Body of pancreas (tissue), 4 donors: Measurements from ENCODE around the gene AGPAT4. TPM values are rescaled to one million over a fixed set of nuclear protein-coding genes. Genes with fewer than 3 reads are reported as not detected.
A peak's percentile ranks its signal among the peaks of the same experiment; 100 is the strongest.

Source experiments
- ATAC-seq: fragments of 150-250 bp; one replicate; pipeline ENCODE4 v1.9.1; 2016
- DNase-seq, 4 donors: peaks; one replicate each; pipeline ENCODE4 v3.0.0-alpha.2; 2019
- H3K27ac ChIP-seq, 4 donors: fragments of 200-600 bp; sonication (generic); 1 replicate in 3 of 4; 2 replicates in 1 of 4; pipeline versions ENCODE4 v1.5.1 to v1.6.1; 2016 to 2019; ENCODE audit warnings: mild to moderate bottlenecking in 1 of 4, mixed read lengths in 1 of 4, moderate library complexity in 1 of 4
- H3K27me3 ChIP-seq, 2 donors: fragments of 200-600 bp; sonication (generic); one replicate each; pipeline ENCODE4 v1.6.0; 2016; ENCODE audit warnings: mild to moderate bottlenecking in 1 of 2
- H3K36me3 ChIP-seq, 2 donors: fragments of 200-600 bp; sonication (generic); replicated peaks in 1 of 2; 2 replicates each; pipeline ENCODE4 v1.5.1; 2016; ENCODE audit warnings: low read depth in 2 of 2; ENCODE audit not compliant: insufficient read depth in 1 of 2
- H3K4me1 ChIP-seq: fragments of 200-600 bp; sonication (generic); one replicate; pipeline ENCODE4 v1.6.0; 2016
- H3K4me3 ChIP-seq, 2 donors: fragments of 200-600 bp; sonication (generic); 1 replicate in 1 of 2; 2 replicates in 1 of 2; pipeline ENCODE4 v1.5.1; 2016 to 2019
- H3K9me3 ChIP-seq, 3 donors: fragments of 200-600 bp; sonication (generic); 1 replicate in 2 of 3; 2 replicates in 1 of 3; pipeline ENCODE4 v1.5.1; 2016
- POLR2A ChIP-seq, 3 donors: fragments of 450-650 bp; IDR thresholded peaks; one replicate each; pipeline ENCODE4 v1.6.1; 2016; ENCODE audit warnings: antibody characterized with exemption in 3 of 3, mild to moderate bottlenecking in 2 of 3
- WGBS, 2 donors: methylation state at CpG; one replicate each; pipeline ENCODE4 v1.1.5; 2017; 5-methylcytosine and 5-hydroxymethylcytosine counted together
- intact Hi-C: fragments of 100-400 bp; cut with DNase I; formaldehyde crosslinking; loops from one replicate; pipeline ENCODE4 v1.15.1; 2023
- total RNA-seq, 2 donors: library from RNA; depleted of rRNA; stranded (reverse); fragments of >200 nt; gene quantifications; one replicate each; pipeline ENCODE4 v1.1.0, GENCODE V29; 2016
- TF ChIP-seq, protein P1 (sequence below), 7 experiments: fragments of 450-650 bp in 4 of 7; fragments of 200-600 bp in 3 of 7; sonication (generic) in 3 of 7; IDR thresholded peaks; one replicate each; pipeline ENCODE4 v1.5.1; 2016 to 2019; ENCODE audit warnings: antibody characterized with exemption in 7 of 7

AGPAT4 gene
- total RNA-seq, 2 donors from 2014 or later: 1.3 to 2.6 TPM

DNA sequence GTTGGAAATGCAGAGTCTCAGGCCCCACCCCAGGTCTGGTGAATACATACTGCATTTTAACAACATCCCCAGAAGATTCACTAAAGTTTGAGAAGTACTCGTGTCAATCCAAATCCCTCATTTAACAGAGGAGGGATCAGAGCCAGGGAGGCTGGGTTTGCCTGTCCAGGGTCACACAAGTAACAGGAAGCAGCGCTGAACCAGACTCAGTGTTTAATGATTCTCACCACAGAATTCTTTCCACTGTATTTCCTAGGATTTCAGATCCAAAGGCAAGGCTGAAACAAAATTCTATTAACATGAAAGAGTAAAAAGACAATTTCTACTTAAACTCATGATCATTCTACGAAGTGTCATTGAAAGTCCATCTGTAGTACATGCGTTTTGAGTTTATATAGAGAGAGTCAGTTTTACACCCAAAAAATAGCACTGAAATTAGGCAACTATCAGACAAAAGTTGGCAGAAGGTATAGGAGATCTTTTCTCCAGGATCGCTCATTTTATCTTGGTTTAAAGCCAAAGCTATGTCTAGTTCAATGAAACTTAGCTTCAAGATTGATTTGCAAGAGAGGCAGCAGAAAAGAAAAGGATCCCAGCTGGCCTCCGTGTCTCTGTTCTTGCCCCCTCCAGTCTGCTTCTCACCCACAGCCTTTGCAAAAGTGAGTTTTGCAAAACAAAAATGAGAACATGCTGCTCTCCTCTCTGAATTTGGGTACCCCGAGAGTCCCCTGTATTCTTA lies 6.0 kb upstream of the AGPAT4 start:
- H3K36me3 ChIP-seq: no peaks in the 10 kb centered on the region
- ATAC-seq: no peak

DNA sequence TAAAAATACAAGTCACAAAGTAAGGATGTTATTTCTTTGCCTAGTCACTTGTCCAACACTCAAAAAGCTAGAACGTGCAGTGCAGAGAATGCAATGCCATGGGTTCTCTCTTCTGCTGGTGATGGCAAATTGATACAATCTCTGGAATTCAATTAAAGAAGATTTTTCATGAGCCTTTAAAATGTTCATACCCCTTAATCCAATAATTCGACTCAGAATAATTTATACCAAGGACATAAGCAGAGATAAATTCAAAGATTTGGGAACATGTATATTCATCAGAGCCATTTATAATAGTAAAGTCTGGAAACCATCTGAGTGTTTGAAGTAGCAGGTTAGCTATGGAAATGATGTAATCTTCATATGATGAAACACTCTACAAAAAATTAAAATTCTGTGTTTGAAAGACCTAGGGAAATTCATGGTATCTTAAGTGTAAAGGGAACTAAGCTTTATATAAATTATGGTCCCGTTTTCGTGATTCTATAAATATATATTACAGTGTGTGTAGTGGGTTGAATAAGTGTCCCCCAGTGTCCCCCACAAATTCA lies 2.8 kb upstream of the AGPAT4 start:
- no peak overlapping the region for H3K4me3 ChIP-seq
- no peak for DNase-seq
- no peak for ATAC-seq
- H3K36me3 ChIP-seq: no peaks in the 10 kb centered on the region
- H3K9me3 ChIP-seq: no peaks in the 10 kb centered on the region
- WGBS, 2 donors: 59 to 67% methylated on average over 4 of the region's 4 CpGs
- no peak overlapping the region for H3K27ac ChIP-seq
- TF ChIP-seq, protein P1, sequence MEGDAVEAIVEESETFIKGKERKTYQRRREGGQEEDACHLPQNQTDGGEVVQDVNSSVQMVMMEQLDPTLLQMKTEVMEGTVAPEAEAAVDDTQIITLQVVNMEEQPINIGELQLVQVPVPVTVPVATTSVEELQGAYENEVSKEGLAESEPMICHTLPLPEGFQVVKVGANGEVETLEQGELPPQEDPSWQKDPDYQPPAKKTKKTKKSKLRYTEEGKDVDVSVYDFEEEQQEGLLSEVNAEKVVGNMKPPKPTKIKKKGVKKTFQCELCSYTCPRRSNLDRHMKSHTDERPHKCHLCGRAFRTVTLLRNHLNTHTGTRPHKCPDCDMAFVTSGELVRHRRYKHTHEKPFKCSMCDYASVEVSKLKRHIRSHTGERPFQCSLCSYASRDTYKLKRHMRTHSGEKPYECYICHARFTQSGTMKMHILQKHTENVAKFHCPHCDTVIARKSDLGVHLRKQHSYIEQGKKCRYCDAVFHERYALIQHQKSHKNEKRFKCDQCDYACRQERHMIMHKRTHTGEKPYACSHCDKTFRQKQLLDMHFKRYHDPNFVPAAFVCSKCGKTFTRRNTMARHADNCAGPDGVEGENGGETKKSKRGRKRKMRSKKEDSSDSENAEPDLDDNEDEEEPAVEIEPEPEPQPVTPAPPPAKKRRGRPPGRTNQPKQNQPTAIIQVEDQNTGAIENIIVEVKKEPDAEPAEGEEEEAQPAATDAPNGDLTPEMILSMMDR (IDR thresholded peaks at IDR 0.05): no peak
- no peak for TF ChIP-seq POLR2A (IDR thresholded peaks at IDR 0.05)
- peaks cover 21% of the 10 kb centered on the region for H3K4me1 ChIP-seq
- H3K27me3 ChIP-seq: no peaks in the 10 kb centered on the region
- intact Hi-C loops: no loop called here

More for the DNA sequence above, 6.0 kb upstream of the AGPAT4 start:
- H3K4me1 ChIP-seq: no peaks in the 10 kb centered on the region
- TF ChIP-seq POLR2A (IDR thresholded peaks at IDR 0.05): no peak
- TF ChIP-seq, protein P1 (IDR thresholded peaks at IDR 0.05): no peak
- DNase-seq: no peak
- WGBS, 2 donors: 71 to 77% methylated on average over 7 of the region's 7 CpGs
- no peak overlapping the region for H3K27ac ChIP-seq
- H3K27me3 ChIP-seq: no peaks in the 10 kb centered on the region
- intact Hi-C loops: no loop called here
- H3K4me3 ChIP-seq: no peak overlapping the region
- no peaks in the 10 kb centered on the region for H3K9me3 ChIP-seq

DNA sequence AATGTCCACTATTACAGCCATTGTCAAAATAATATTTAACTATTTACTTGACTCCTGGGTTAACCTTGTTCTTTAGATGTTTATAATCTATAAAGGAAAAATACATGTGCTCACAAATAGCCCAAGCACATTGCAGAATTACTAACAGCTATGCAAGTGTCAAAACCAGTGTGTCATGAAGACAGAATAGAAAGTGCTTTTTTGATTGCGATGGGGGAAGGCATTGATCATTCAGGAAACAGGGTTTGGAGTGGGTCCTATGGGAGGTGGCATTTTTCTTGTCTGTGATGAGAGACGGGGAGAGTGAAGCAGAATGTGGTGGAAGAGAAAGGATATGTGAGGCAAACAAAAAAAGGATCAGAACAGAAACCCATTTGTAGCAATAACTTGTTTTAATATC lies 1.0 kb upstream of the AGPAT4 start:
- Histone ChIP-seq H3K27me3 (no peaks in the 10 kb centered on the region), H3K27ac (no peak overlapping the region), H3K36me3 (no peaks in the 10 kb centered on the region), H3K4me1 (peaks cover 22% of the 10 kb centered on the region), H3K9me3 (no peaks in the 10 kb centered on the region), H3K4me3 (no peak overlapping the region)
- WGBS, 2 donors: 54 to 66% methylated on average over 2 of the region's 2 CpGs
- ATAC-seq (no peak), DNase-seq (no peak)
- intact Hi-C loops: no loop called here
- TF ChIP-seq POLR2A (IDR thresholded peaks at IDR 0.05): no peak
- TF ChIP-seq, protein P1 (IDR thresholded peaks at IDR 0.05): no peak

- no peak for ATAC-seq
Observed at GRCh38 chr6:161274488-161274858, 612 bp upstream of the AGPAT4 start.

More at GRCh38 chr6:161274488-161274858, 612 bp upstream of the AGPAT4 start:
- intact Hi-C loops: no loop called here
- peaks cover 22% of the 10 kb centered on the region for H3K4me1 ChIP-seq
- no peak for DNase-seq
- peak overlapping the region in 1 of 2 donors; percentile 38 for H3K4me3 ChIP-seq
- TF ChIP-seq, protein P1 (IDR thresholded peaks at IDR 0.05): no peak
- TF ChIP-seq POLR2A (IDR thresholded peaks at IDR 0.05): no peak
- no peaks in the 10 kb centered on the region for H3K27me3 ChIP-seq
- no peaks in the 10 kb centered on the region for H3K36me3 ChIP-seq
- 4 to 7% methylated on average over 8 of the region's 8 CpGs for WGBS, 2 donors
- H3K9me3 ChIP-seq: no peaks in the 10 kb centered on the region
- H3K27ac ChIP-seq: peak overlapping the region in 2 of 4 donors; percentile 38 to 66
